Esophagus squamous epithelium (tissue), 5 donors: ENCODE results near the gene ETDB. TPM values are rescaled to one million over a fixed set of nuclear protein-coding genes. Genes with fewer than 3 reads are reported as not detected.
"Not testable (repeated sequence)": the region's sequence is repeated elsewhere in the genome, so short reads cannot be mapped to it uniquely, and the experiment has no call there.

ENCODE experiments used
- DNase-seq: peaks from one replicate; lab custom pipeline; 2025; lab: John Stamatoyannopoulos, UW
- H3K27ac ChIP-seq, 4 donors: fragments of 200-600 bp; sonication (generic); one replicate each; pipeline ENCODE4 v1.5.1; 2016 to 2019; ENCODE audit warnings: mild to moderate bottlenecking in 1 of 4
- H3K27me3 ChIP-seq, 4 donors: fragments of 200-600 bp; sonication (generic); 1 replicate in 3 of 4; 2 replicates in 1 of 4; pipeline versions ENCODE4 v1.5.1 to v1.6.0; 2017 to 2021; ENCODE audit warnings: antibody characterized with exemption in 1 of 4
- H3K36me3 ChIP-seq, 3 donors: fragments of 200-600 bp; sonication (generic); one replicate each; pipeline ENCODE4 v1.5.1; 2016 to 2019
- H3K4me1 ChIP-seq, 3 donors: fragments of 200-600 bp; sonication (generic); one replicate each; pipeline ENCODE4 v1.5.1; 2017 to 2019
- H3K4me3 ChIP-seq, 4 donors: fragments of 200-600 bp; sonication (generic); 1 replicate in 3 of 4; 2 replicates in 1 of 4; pipeline ENCODE4 v1.5.1; 2016 to 2019; ENCODE audit warnings: mild to moderate bottlenecking in 2 of 4, moderate library complexity in 1 of 4
- H3K9me3 ChIP-seq, 3 donors: fragments of 200-600 bp; sonication (generic); one replicate each; pipeline ENCODE4 v1.5.1; 2016 to 2019
- POLR2A ChIP-seq, 4 donors: fragments of 450-650 bp; IDR thresholded peaks; one replicate each; pipeline ENCODE4 v1.6.1; 2017; ENCODE audit warnings: antibody characterized with exemption in 4 of 4, mild to moderate bottlenecking in 4 of 4, moderate library complexity in 3 of 4
- WGBS, 2 donors: methylation state at CpG; one replicate each; pipeline ENCODE4 v1.1.5; 2018; 5-methylcytosine and 5-hydroxymethylcytosine counted together
- intact Hi-C: fragments of 100-400 bp; cut with DNase I; formaldehyde crosslinking; loops from one replicate; pipeline ENCODE4 v1.15.0; 2022
- total RNA-seq, 4 donors: library from RNA; depleted of rRNA; stranded (reverse); fragments of >200 nt; gene quantifications; one replicate each; pipeline ENCODE4 v1.1.0, GENCODE V29; 2016
- TF ChIP-seq, protein P1 (sequence below), 6 experiments: fragments of 450-650 bp in 4 of 6; fragments of 200-600 bp in 2 of 6; sonication (generic) in 2 of 6; IDR thresholded peaks; one replicate each; pipeline ENCODE4 v1.5.1; 2016 to 2019; ENCODE audit warnings: antibody characterized with exemption in 6 of 6, mild to moderate bottlenecking in 4 of 6, moderate library complexity in 4 of 6
- donor health status: DM: yes; HTN: yes; CAD: no.

ETDB gene
- total RNA-seq, 4 donors from 2014 or later, result not detected

DNA sequence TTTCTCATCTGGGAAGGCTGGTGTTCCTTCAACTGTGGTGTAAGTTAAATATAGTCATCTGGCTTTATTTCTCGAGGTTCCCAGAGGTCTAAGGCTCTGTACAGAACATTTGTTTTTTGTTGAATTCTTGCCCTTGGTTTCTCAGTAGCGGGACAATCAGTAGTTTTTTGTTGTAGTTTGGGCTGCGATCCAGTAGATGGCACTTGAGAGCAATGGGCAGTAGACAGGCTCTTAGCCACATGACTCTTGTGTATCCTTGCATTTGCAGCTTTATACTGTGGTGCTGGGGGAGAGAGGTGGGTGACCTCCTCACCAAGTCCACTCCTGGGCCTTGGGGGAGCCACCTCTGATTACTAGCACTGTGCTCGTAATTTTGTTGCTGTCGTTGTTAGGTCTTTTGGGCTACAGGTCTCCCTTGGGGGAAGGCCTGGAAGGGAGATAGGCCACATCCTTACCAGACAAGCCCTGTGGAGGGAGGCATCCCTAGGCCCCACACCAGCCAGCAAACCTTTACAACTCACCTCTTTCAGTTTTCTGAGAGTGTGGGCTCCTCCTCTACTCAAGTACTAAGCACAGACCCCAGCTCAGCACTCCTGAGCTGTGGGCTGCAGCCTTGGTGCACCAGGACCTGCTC lies 8.1 kb downstream of the ETDB start:
- TF ChIP-seq, protein P1, sequence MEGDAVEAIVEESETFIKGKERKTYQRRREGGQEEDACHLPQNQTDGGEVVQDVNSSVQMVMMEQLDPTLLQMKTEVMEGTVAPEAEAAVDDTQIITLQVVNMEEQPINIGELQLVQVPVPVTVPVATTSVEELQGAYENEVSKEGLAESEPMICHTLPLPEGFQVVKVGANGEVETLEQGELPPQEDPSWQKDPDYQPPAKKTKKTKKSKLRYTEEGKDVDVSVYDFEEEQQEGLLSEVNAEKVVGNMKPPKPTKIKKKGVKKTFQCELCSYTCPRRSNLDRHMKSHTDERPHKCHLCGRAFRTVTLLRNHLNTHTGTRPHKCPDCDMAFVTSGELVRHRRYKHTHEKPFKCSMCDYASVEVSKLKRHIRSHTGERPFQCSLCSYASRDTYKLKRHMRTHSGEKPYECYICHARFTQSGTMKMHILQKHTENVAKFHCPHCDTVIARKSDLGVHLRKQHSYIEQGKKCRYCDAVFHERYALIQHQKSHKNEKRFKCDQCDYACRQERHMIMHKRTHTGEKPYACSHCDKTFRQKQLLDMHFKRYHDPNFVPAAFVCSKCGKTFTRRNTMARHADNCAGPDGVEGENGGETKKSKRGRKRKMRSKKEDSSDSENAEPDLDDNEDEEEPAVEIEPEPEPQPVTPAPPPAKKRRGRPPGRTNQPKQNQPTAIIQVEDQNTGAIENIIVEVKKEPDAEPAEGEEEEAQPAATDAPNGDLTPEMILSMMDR (IDR thresholded peaks at IDR 0.05), result peak in 5 of 6 experiments; percentile 8 to 48 (median 38)
- TF ChIP-seq POLR2A (IDR thresholded peaks at IDR 0.05), result no peak
- H3K4me1 ChIP-seq, result no peaks in the 10 kb centered on the region
- WGBS, 2 donors, result 5 to 32% methylated on average over 3 to 4 of the region's 5 CpGs
- H3K27me3 ChIP-seq, result peaks cover 0 to 7% (median 2%) of the 10 kb centered on the region in 4 donors
- DNase-seq, result no peak
- no peak overlapping the region for H3K27ac ChIP-seq
- H3K9me3 ChIP-seq, result no peaks in the 10 kb centered on the region
- H3K4me3 ChIP-seq, result no peak overlapping the region
- intact Hi-C loops, result no loop called here
- no peaks in the 10 kb centered on the region for H3K36me3 ChIP-seq

DNA sequence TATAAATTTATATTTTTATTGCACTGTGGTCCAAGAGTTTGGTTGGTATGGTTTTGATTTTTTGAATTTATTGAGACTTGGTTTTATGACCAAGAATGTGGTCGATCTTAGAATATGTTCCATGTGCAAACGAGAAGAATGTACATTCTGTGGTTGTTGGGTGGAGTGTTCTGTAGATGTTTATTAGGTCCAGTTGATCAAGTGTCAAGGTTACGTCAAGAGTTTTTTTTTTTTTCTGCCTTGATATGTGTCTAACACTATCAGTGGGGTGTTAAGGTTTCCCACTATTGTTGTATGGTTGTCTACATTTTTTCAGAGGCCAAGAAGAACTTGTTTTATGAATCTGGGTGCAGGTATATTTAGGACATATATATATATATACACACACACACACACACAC lies 10.8 kb downstream of the ETDB start:
- 84 to 89% methylated on average over 3 of the region's 3 CpGs for WGBS, 2 donors
- H3K4me3 ChIP-seq, result no peak overlapping the region
- no peaks in the 10 kb centered on the region for H3K9me3 ChIP-seq
- TF ChIP-seq, protein P1 (IDR thresholded peaks at IDR 0.05), result no peak
- no peak for TF ChIP-seq POLR2A (IDR thresholded peaks at IDR 0.05)
- no peak overlapping the region for H3K27ac ChIP-seq
- H3K4me1 ChIP-seq, result no peaks in the 10 kb centered on the region
- H3K36me3 ChIP-seq, result no peaks in the 10 kb centered on the region
- DNase-seq, result no peak
- H3K27me3 ChIP-seq, result peaks cover 0 to 7% (median 2%) of the 10 kb centered on the region in 4 donors
- intact Hi-C loops, result no loop called here

DNA sequence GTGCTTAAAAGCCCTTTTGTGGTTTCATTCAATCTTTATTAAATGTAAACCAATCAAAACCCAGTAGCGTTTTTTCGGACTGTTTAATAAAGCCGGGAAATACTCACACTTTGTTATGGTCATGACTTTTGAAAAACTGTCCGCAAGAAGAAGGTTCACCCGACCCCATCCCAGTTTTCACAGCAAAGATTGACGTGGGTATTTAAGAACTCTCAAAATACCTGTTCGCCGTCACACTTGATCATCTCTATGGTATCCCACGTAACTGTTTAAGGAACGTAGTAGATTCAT lies 20.9 kb downstream of the ETDB start:
- no peak for DNase-seq
- Histone ChIP-seq H3K27ac (no peak overlapping the region), H3K4me1 (peaks cover 0 to 14% (median 6%) of the 10 kb centered on the region in 3 donors), H3K36me3 (no peaks in the 10 kb centered on the region), H3K27me3 (no peaks in the 10 kb centered on the region), H3K4me3 (no peak overlapping the region), H3K9me3 (no peaks in the 10 kb centered on the region)
- 52 to 62% methylated on average over 9 to 10 of the region's 10 CpGs for WGBS, 2 donors
- intact Hi-C loops, result no loop called here
- TF ChIP-seq POLR2A (IDR thresholded peaks at IDR 0.05), result no peak
- TF ChIP-seq, protein P1 (IDR thresholded peaks at IDR 0.05), result no peak

DNA sequence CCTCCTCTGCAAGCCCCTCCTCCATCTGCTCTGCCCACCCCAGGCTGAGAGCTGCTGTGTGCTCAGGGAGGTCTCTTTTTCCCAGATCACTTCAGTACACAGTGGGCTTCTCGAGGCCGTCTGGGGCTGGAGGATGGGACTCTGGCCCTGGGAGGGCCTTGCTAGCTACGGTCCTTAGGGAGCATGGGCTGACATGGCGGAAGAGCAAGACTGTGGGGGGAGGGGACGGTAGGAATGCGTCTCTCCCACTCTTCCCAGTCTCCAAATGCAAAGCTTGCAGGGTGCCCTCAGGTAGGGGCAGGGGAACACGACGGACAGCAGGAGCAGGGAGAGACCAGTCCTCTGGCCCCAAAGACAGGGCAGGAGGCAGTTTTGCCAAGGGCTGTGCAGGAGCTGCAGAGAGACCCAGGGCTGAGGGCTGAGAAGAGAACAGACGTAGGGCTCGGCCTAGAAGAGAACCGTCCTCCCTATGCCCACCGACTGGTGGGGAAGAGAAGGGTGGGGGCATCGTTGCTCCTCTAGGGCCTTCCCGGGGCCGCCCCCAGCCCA lies 23.1 kb downstream of the ETDB start:
- DNase-seq, intact Hi-C loops, H3K36me3 ChIP-seq, H3K9me3 ChIP-seq, H3K27me3 ChIP-seq: not testable (repeated sequence)
- no CpG with 5 or more reads among the region's 15 CpGs for WGBS, 2 donors
- peak overlapping the region; percentile 52 to 72 (median 62) for H3K4me3 ChIP-seq
- peaks cover 0 to 14% (median 6%) of the 10 kb centered on the region in 3 donors for H3K4me1 ChIP-seq
- peak overlapping the region in 2 of 4 donors; percentile 57 to 72 for H3K27ac ChIP-seq

DNA sequence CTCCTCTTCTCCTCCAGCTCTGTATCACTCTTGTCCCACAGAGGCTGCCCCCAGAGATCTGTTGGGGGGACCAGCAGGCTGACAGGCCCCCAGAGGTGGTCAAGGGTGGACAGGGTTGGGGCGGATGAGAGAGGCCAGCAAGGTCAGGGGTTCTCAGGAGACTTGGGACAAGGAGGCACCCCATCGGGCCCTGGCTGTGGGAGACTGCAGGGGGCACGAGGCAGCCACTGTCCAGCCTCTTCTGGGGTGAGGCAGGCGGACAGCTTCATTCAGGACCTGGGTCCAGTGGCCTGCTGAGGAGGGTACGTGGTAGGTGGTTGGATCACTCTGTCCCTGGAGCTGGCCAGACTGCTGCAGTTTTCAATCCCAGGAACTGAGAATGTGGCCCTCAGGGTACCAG lies 24.6 kb downstream of the ETDB start:
- H3K9me3 ChIP-seq, result no peaks in the 10 kb centered on the region
- H3K27ac ChIP-seq, result no peak overlapping the region
- H3K27me3 ChIP-seq, result no peaks in the 10 kb centered on the region
- no peaks in the 10 kb centered on the region for H3K36me3 ChIP-seq
- no CpG with 5 or more reads among the region's 5 CpGs for WGBS, 2 donors
- no peak for TF ChIP-seq POLR2A (IDR thresholded peaks at IDR 0.05)
- TF ChIP-seq, protein P1 (IDR thresholded peaks at IDR 0.05), result no peak
- no peak overlapping the region for H3K4me3 ChIP-seq
- intact Hi-C loops, result no loop called here
- DNase-seq, result no peak
- peaks cover 0 to 14% (median 6%) of the 10 kb centered on the region in 3 donors for H3K4me1 ChIP-seq
